HEK293 (cell line): ENCODE results near the gene RNPS1.
A peak's percentile ranks its signal among the peaks of the same experiment; 100 is the strongest.

Experiments used
- CTCF ChIA-PET: fragments of 350-600 bp; formaldehyde crosslinking; extraction: SDS; loops from one replicate; lab custom pipeline; 2021; ENCODE audit warnings: antibody characterized with exemption; lab: Yijun Ruan, JAX
- POLR2A ChIA-PET: fragments of 300-600 bp; formaldehyde crosslinking; extraction: SDS; loops from one replicate; lab custom pipeline; 2020; ENCODE audit warnings: antibody characterized with exemption, inconsistent platforms; lab: Yijun Ruan, JAX
- H3K27ac ChIP-seq: fragments of 200-500 bp; sonication (Bioruptor generic); 2 replicates; pipeline ENCODE4 v1.5.1; 2014; ENCODE audit warnings: low read depth, low read length, control low read depth, inconsistent platforms; ENCODE audit errors: extremely low read depth
- H3K36me3 ChIP-seq, 2 experiments: fragments of 200-500 bp in 1 of 2; sonication (Bioruptor generic) in 1 of 2; 1 replicate in 1 of 2; 2 replicates in 1 of 2; pipeline ENCODE4 v1.5.1; 2014 to 2017; ENCODE audit warnings: inconsistent platforms in 2 of 2, low read length in 2 of 2; ENCODE audit not compliant: control insufficient read depth in 2 of 2, insufficient read depth in 1 of 2
- H3K4me1 ChIP-seq: fragments of 200-500 bp; sonication (Bioruptor generic); 2 replicates; pipeline ENCODE4 v1.5.1; 2014; ENCODE audit warnings: mild to moderate bottlenecking, low read length, inconsistent platforms; ENCODE audit not compliant: control insufficient read depth, insufficient read depth
- H3K4me3 ChIP-seq: 2 replicates; pipeline ENCODE4 v1.5.1; 2011; ENCODE audit warnings: low read depth, mild to moderate bottlenecking, control low read depth, low read length, moderate library complexity
- H3K9me3 ChIP-seq: fragments of 200-500 bp; sonication (Bioruptor generic); 2 replicates; pipeline ENCODE4 v1.5.1; 2014; ENCODE audit warnings: low read depth, low read length, inconsistent platforms; ENCODE audit not compliant: control insufficient read depth, insufficient read depth
- AEBP2 ChIP-seq: fragments of 450-650 bp; formaldehyde crosslinking; IDR thresholded peaks from 2 replicates; pipeline ENCODE4 v1.5.1; 2016; ENCODE audit warnings: missing biosample characterization, missing genetic modification characterization, borderline replicate concordance
- GFI1B ChIP-seq: fragments of 450-650 bp; formaldehyde crosslinking; IDR thresholded peaks from 2 replicates; pipeline ENCODE4 v1.5.1; 2016; ENCODE audit warnings: missing biosample characterization, missing genetic modification characterization
- HOXC10 ChIP-seq: sonication (generic); formaldehyde crosslinking; IDR thresholded peaks from 2 replicates; pipeline ENCODE4 v1.8.1; 2023; ENCODE audit warnings: mild to moderate bottlenecking, missing genetic modification reagents
- KLF9 ChIP-seq: fragments of 450-650 bp; formaldehyde crosslinking; IDR thresholded peaks from 2 replicates; pipeline ENCODE4 v1.5.1; 2016; ENCODE audit warnings: missing biosample characterization, missing genetic modification characterization, low read depth
- MZF1 ChIP-seq: fragments of 450-650 bp; formaldehyde crosslinking; IDR thresholded peaks from 2 replicates; pipeline ENCODE4 v1.5.1; 2017; ENCODE audit warnings: missing biosample characterization, missing genetic modification characterization, borderline replicate concordance
- TSHZ1 ChIP-seq: fragments of 450-650 bp; formaldehyde crosslinking; IDR thresholded peaks from 2 replicates; pipeline ENCODE4 v1.5.1; 2016; ENCODE audit warnings: missing biosample characterization, missing genetic modification characterization, borderline replicate concordance
- WT1 ChIP-seq: fragments of 450-650 bp; formaldehyde crosslinking; IDR thresholded peaks from 2 replicates; pipeline ENCODE4 v1.5.1; 2016; ENCODE audit warnings: missing biosample characterization, missing genetic modification characterization
- ZBTB11 ChIP-seq: fragments of 450-650 bp; formaldehyde crosslinking; conservative IDR thresholded peaks from 2 replicates; pipeline ENCODE4 v1.5.1; 2016; ENCODE audit warnings: low read depth, missing biosample characterization, missing genetic modification characterization
- ZBTB20 ChIP-seq: fragments of 450-650 bp; formaldehyde crosslinking; IDR thresholded peaks from 2 replicates; pipeline ENCODE4 v1.5.1; 2016; ENCODE audit warnings: missing biosample characterization, missing genetic modification characterization
- ZNF155 ChIP-seq: fragments of 450-650 bp; formaldehyde crosslinking; IDR thresholded peaks from 2 replicates; pipeline ENCODE4 v1.5.1; 2016; ENCODE audit warnings: missing biosample characterization, missing genetic modification characterization
- ZNF280D ChIP-seq: fragments of 450-650 bp; formaldehyde crosslinking; IDR thresholded peaks from 2 replicates; pipeline ENCODE4 v1.5.1; 2016; ENCODE audit warnings: missing biosample characterization, missing genetic modification characterization
- ZNF324 ChIP-seq: fragments of 450-650 bp; formaldehyde crosslinking; IDR thresholded peaks from 2 replicates; pipeline ENCODE4 v1.5.1; 2016; ENCODE audit warnings: missing biosample characterization, missing genetic modification characterization
- ZNF341 ChIP-seq: fragments of 450-650 bp; formaldehyde crosslinking; IDR thresholded peaks from 2 replicates; pipeline ENCODE4; 2016; ENCODE audit warnings: low read depth, missing biosample characterization, missing genetic modification characterization
- ZNF394 ChIP-seq: fragments of 450-650 bp; formaldehyde crosslinking; IDR thresholded peaks from 2 replicates; pipeline ENCODE4 v1.5.1; 2016; ENCODE audit warnings: missing biosample characterization, missing genetic modification characterization, mild to moderate bottlenecking, moderate library complexity, borderline replicate concordance
- ZNF449 ChIP-seq: fragments of 450-650 bp; formaldehyde crosslinking; IDR thresholded peaks from 2 replicates; pipeline ENCODE4 v1.5.1; 2017; ENCODE audit warnings: missing biosample characterization, mild to moderate bottlenecking, missing genetic modification characterization, moderate library complexity
- ZNF670 ChIP-seq: fragments of 450-650 bp; formaldehyde crosslinking; IDR thresholded peaks from 2 replicates; pipeline ENCODE4 v1.5.1; 2016; ENCODE audit warnings: missing biosample characterization, missing genetic modification characterization, low read depth
- ZNF747 ChIP-seq: fragments of 450-650 bp; formaldehyde crosslinking; IDR thresholded peaks from 2 replicates; pipeline ENCODE4 v1.5.1; 2016; ENCODE audit warnings: missing biosample characterization, missing genetic modification characterization

RNPS1 gene

GRCh38 chr16:2229091-2229490 lies 38.8 kb downstream of the RNPS1 start (continued):
- TF ChIP-seq MZF1 (tag by site-specific recombination): no peak
- no peak for TF ChIP-seq TSHZ1 (tag by site-specific recombination)
- no peak for TF ChIP-seq ZNF449 (tag by site-specific recombination)
- TF ChIP-seq ZNF280D (tag by site-specific recombination): no peak
- no peak for TF ChIP-seq KLF9 (tag by site-specific recombination)
- TF ChIP-seq ZNF394: no peak
- no peak for TF ChIP-seq ZNF341
- TF ChIP-seq ZNF324 (tag by site-specific recombination): no peak
- TF ChIP-seq, all 188 proteins: peak for 0

GRCh38 chr16:2228161-2228824 lies 39.6 kb downstream of the RNPS1 start:
- Histone ChIP-seq H3K9me3 (no peaks in the 10 kb centered on the region), H3K36me3 (peaks cover 0 to 68% of the 10 kb centered on the region in 2 experiments; a peak in 2 of 3 replicates), H3K27ac (0 out of 2 replicates have a peak overlapping the region, but pooled peaks have one; percentile 16), H3K4me3 (no peak overlapping the region), H3K4me1 (0 out of 2 replicates have a peak, but pooled peaks cover 2% of the 10 kb centered on the region)
- POLR2A ChIA-PET: interaction anchor here (3.9 kb wide), 1 partner anchor 8 kb away, joined by 17 read pairs; the partner anchor contains the start of gene DNASE1L2
- no peak for TF ChIP-seq ZBTB11 (tag by site-specific recombination)
- no peak for TF ChIP-seq ZNF670
- no peak for TF ChIP-seq ZBTB20 (tag by site-specific recombination)
- no peak for TF ChIP-seq ZNF155 (tag by site-specific recombination)
- no peak for TF ChIP-seq ZNF747 (tag by site-specific recombination)
- TF ChIP-seq AEBP2 (tag by site-specific recombination): no peak
- no peak for TF ChIP-seq GFI1B
- TF ChIP-seq HOXC10 (CRISPR knock-in tag): no peak
- TF ChIP-seq WT1: no peak
- CTCF ChIA-PET: no interaction called here
